GM18508 (cell line): ENCODE measurements around the gene B3GNT7.
"Not testable (repeated sequence)": the region's sequence is repeated elsewhere in the genome, so short reads cannot be mapped to it uniquely, and the experiment has no call there.

Experiments used
- ATAC-seq: cut with Tn5 transposase; IDR thresholded peaks from one replicate; pipeline ENCODE4 v1.9.1; 2021; ENCODE audit warnings: moderate number of reproducible peaks; ENCODE audit not compliant: insufficient read depth, unreplicated experiment

The B3GNT7 gene

GRCh38 chr2:231395188-231396057, at the start of gene B3GNT7:
TSS of gene B3GNT7 (plus strand) at chr2:231395710. CDS start at chr2:231395804, 94 bp downstream.
- no peak for ATAC-seq

GRCh38 chr2:231347081-231347480, 48.4 kb upstream of the B3GNT7 start:
- ATAC-seq: no peak

- no peak for ATAC-seq
Observed at GRCh38 chr2:231347638-231348037, 47.9 kb upstream of the B3GNT7 start.

GRCh38 chr2:231348173-231348572, 47.3 kb upstream of the B3GNT7 start:
- no peak for ATAC-seq

- ATAC-seq: no peak
Observed at GRCh38 chr2:231348704-231349373, 46.7 kb upstream of the B3GNT7 start.

- ATAC-seq: not testable (repeated sequence)
Observed at GRCh38 chr2:231349374-231349735, 46.2 kb upstream of the B3GNT7 start.

- ATAC-seq: no peak
Observed at GRCh38 chr2:231351648-231352047, 43.9 kb upstream of the B3GNT7 start.

GRCh38 chr2:231353469-231353868, 42.0 kb upstream of the B3GNT7 start:
- ATAC-seq: no peak

- no peak for ATAC-seq
Observed at GRCh38 chr2:231355508-231356465, 39.7 kb upstream of the B3GNT7 start.

- no peak for ATAC-seq
Observed at GRCh38 chr2:231356466-231356844, 39.1 kb upstream of the B3GNT7 start.

GRCh38 chr2:231357048-231357447, 38.5 kb upstream of the B3GNT7 start:
- ATAC-seq: no peak

- no peak for ATAC-seq
Observed at GRCh38 chr2:231357931-231358330, 37.6 kb upstream of the B3GNT7 start.

- ATAC-seq: no peak
Observed at GRCh38 chr2:231359441-231359840, 36.1 kb upstream of the B3GNT7 start.

- no peak for ATAC-seq
Observed at GRCh38 chr2:231359948-231360347, 35.6 kb upstream of the B3GNT7 start.

GRCh38 chr2:231360401-231360800, 35.1 kb upstream of the B3GNT7 start:
- no peak for ATAC-seq

- no peak for ATAC-seq
Observed at GRCh38 chr2:231360881-231361371, 34.6 kb upstream of the B3GNT7 start.

GRCh38 chr2:231361701-231362554, 33.6 kb upstream of the B3GNT7 start:
- ATAC-seq: no peak

GRCh38 chr2:231362555-231363184, 32.8 kb upstream of the B3GNT7 start:
- ATAC-seq: no peak

- ATAC-seq: no peak
Observed at GRCh38 chr2:231364061-231364460, 31.4 kb upstream of the B3GNT7 start.
